ENCODE results near the gene ARID3A. TPM values are rescaled to one million over a fixed set of nuclear protein-coding genes. Genes with fewer than 3 reads are reported as not detected.
A peak's percentile ranks its signal among the peaks of the same experiment; 100 is the strongest.

ARID3A gene
- total and polyA plus RNA-seq, 2 experiments from 2014 or later = 2.8 to 8.5 TPM

GRCh38 chr19:1015782-1016646 lies 90.2 kb downstream of the ARID3A start:
- Histone ChIP-seq H3K4me2 (ENCODE audit: unreplicated experiment) (peak overlapping the region; percentile 46), H3K4me3 (no peak overlapping the region), H3K9me3 (ENCODE audit: low read depth) (no peaks in the 10 kb centered on the region), H3K27ac (peak overlapping the region; percentile 64), H3K79me2 (ENCODE audit: insufficient read depth) (peaks cover 92% of the 10 kb centered on the region), H3F3A (ENCODE audit: insufficient read depth) (no peaks in the 10 kb centered on the region), H3K9me2 (ENCODE audit: insufficient read depth) (no peaks in the 10 kb centered on the region), H3K27me3 (replicated peaks; ENCODE audit: insufficient read depth) (no peaks in the 10 kb centered on the region), H2AFZ (no peak overlapping the region), H3K4me1 (ENCODE audit: insufficient read depth) (peaks cover 33% of the 10 kb centered on the region), H3K36me3 (ENCODE audit: low read depth) (no peaks in the 10 kb centered on the region), H3K9ac (peak overlapping the region; percentile 49), H4K20me1 (ENCODE audit: insufficient read depth) (no peaks in the 10 kb centered on the region; the same call in 1 of the 2 replicates)
- no peak for TF ChIP-seq EZH2phosphoT487 (IDR thresholded peaks at IDR 0.05; ENCODE audit: insufficient read depth, low read depth)
- TF ChIP-seq EZH2 (IDR thresholded peaks at IDR 0.05; ENCODE audit: insufficient read depth, poor library complexity, severe bottlenecking) = no peak
- DNase-seq = no peak
- 33 to 39% methylated on average over 28 to 31 of the region's 31 CpGs for WGBS, 2 experiments (ENCODE audit: low coverage in 1 of 2, low lambda C conversion rate in 2 of 2, missing lambda C conversion rate in 2 of 2)
- in situ Hi-C loops (cut with MboI) = no loop called here

GRCh38 chr19:1016647-1017114 lies 90.8 kb downstream of the ARID3A start:
- DNase-seq = peak; percentile 89
- Histone ChIP-seq H3K27me3 (replicated peaks; ENCODE audit: insufficient read depth) (no peaks in the 10 kb centered on the region), H3F3A (ENCODE audit: insufficient read depth) (peaks cover under 1% of the 10 kb centered on the region; the same call in 1 of the 2 replicates), H3K27ac (peak overlapping the region; percentile 64), H3K4me2 (ENCODE audit: unreplicated experiment) (peak overlapping the region; percentile 46), H4K20me1 (ENCODE audit: insufficient read depth) (no peaks in the 10 kb centered on the region; the same call in 1 of the 2 replicates), H3K9ac (peak overlapping the region; percentile 49), H3K79me2 (ENCODE audit: insufficient read depth) (peaks cover 92% of the 10 kb centered on the region), H2AFZ (no peak overlapping the region), H3K36me3 (ENCODE audit: low read depth) (no peaks in the 10 kb centered on the region), H3K9me3 (ENCODE audit: low read depth) (no peaks in the 10 kb centered on the region), H3K4me1 (ENCODE audit: insufficient read depth) (peaks cover 33% of the 10 kb centered on the region), H3K4me3 (0 out of 2 replicates have a peak overlapping the region, but pooled peaks have one; percentile 3), H3K9me2 (ENCODE audit: insufficient read depth) (no peaks in the 10 kb centered on the region)
- in situ Hi-C loops (cut with MboI) = no loop called here
- 23 to 26% methylated on average over 11 to 12 of the region's 12 CpGs for WGBS, 2 experiments (ENCODE audit: low coverage in 1 of 2, low lambda C conversion rate in 2 of 2, missing lambda C conversion rate in 2 of 2)
- no peak for TF ChIP-seq EZH2 (IDR thresholded peaks at IDR 0.05; ENCODE audit: insufficient read depth, poor library complexity, severe bottlenecking)
- TF ChIP-seq EZH2phosphoT487 (IDR thresholded peaks at IDR 0.05; ENCODE audit: insufficient read depth, low read depth) = no peak

- H3K27me3 ChIP-seq (replicated peaks; ENCODE audit: insufficient read depth) = no peaks in the 10 kb centered on the region
- 0 out of 2 replicates have a peak overlapping the region, but pooled peaks have one; percentile 3 for H3K4me3 ChIP-seq
- H3K9me2 ChIP-seq (ENCODE audit: insufficient read depth) = no peaks in the 10 kb centered on the region
- H4K20me1 ChIP-seq (ENCODE audit: insufficient read depth) = no peaks in the 10 kb centered on the region; the same call in 1 of the 2 replicates
- peak overlapping the region; percentile 46 for H3K4me2 ChIP-seq (ENCODE audit: unreplicated experiment)
- TF ChIP-seq EZH2phosphoT487 (IDR thresholded peaks at IDR 0.05; ENCODE audit: insufficient read depth, low read depth) = no peak
- H2AFZ ChIP-seq = no peak overlapping the region
- H3K9ac ChIP-seq = peak overlapping the region; percentile 49
- peaks cover 86% of the 10 kb centered on the region for H3K79me2 ChIP-seq (ENCODE audit: insufficient read depth)
- H3K4me1 ChIP-seq (ENCODE audit: insufficient read depth) = peaks cover 33% of the 10 kb centered on the region
- in situ Hi-C loops (cut with MboI) = no loop called here
- 55 to 58% methylated on average over 22 to 24 of the region's 24 CpGs for WGBS, 2 experiments (ENCODE audit: low coverage in 1 of 2, low lambda C conversion rate in 2 of 2, missing lambda C conversion rate in 2 of 2)
- H3F3A ChIP-seq (ENCODE audit: insufficient read depth) = peaks cover 7% of the 10 kb centered on the region
- peak overlapping the region; percentile 64 for H3K27ac ChIP-seq
- DNase-seq = no peak
- no peaks in the 10 kb centered on the region for H3K36me3 ChIP-seq (ENCODE audit: low read depth)
- no peaks in the 10 kb centered on the region for H3K9me3 ChIP-seq (ENCODE audit: low read depth)
Measured at GRCh38 chr19:1017115-1017905, 91.5 kb downstream of the ARID3A start.

- WGBS, 2 experiments (ENCODE audit: low coverage in 1 of 2, low lambda C conversion rate in 2 of 2, missing lambda C conversion rate in 2 of 2) = 78 to 81% methylated on average over 9 of the region's 9 CpGs
- Histone ChIP-seq H3K9me3 (ENCODE audit: low read depth) (no peaks in the 10 kb centered on the region), H3K4me1 (ENCODE audit: insufficient read depth) (peaks cover 33% of the 10 kb centered on the region), H4K20me1 (ENCODE audit: insufficient read depth) (no peaks in the 10 kb centered on the region; the same call in 1 of the 2 replicates), H2AFZ (no peak overlapping the region), H3K9ac (peak overlapping the region; percentile 94; the same call in 1 of the 2 replicates), H3K9me2 (ENCODE audit: insufficient read depth) (no peaks in the 10 kb centered on the region), H3F3A (ENCODE audit: insufficient read depth) (peaks cover 13% of the 10 kb centered on the region), H3K4me2 (ENCODE audit: unreplicated experiment) (no peak overlapping the region), H3K27me3 (replicated peaks; ENCODE audit: insufficient read depth) (no peaks in the 10 kb centered on the region), H3K79me2 (ENCODE audit: insufficient read depth) (peaks cover 80% of the 10 kb centered on the region), H3K27ac (peak overlapping the region; percentile 64; the same call in 1 of the 2 replicates), H3K36me3 (ENCODE audit: low read depth) (no peaks in the 10 kb centered on the region), H3K4me3 (no peak overlapping the region)
- in situ Hi-C loops (cut with MboI) = no loop called here
- no peak for DNase-seq
- TF ChIP-seq EZH2phosphoT487 (IDR thresholded peaks at IDR 0.05; ENCODE audit: insufficient read depth, low read depth) (no peak), EZH2 (IDR thresholded peaks at IDR 0.05; ENCODE audit: insufficient read depth, poor library complexity, severe bottlenecking) (no peak)
Measured at GRCh38 chr19:1017906-1018305, 92.1 kb downstream of the ARID3A start.
